Esophagus muscularis mucosa (tissue), 4 donors: ENCODE measurements around the gene SPP1. TPM values are rescaled to one million over a fixed set of nuclear protein-coding genes. Genes with fewer than 3 reads are reported as not detected.

ENCODE experiments used
- DNase-seq: peaks from one replicate; pipeline ENCODE4 v3.0.0-alpha.2; 2017; ENCODE audit errors: extremely low spot score
- H3K27ac ChIP-seq, 4 donors: fragments of 200-600 bp; sonication (generic); replicated peaks in 1 of 4; 1 replicate in 3 of 4; 2 replicates in 1 of 4; pipeline ENCODE4 v1.5.1; 2016 to 2019; ENCODE audit warnings: mild to moderate bottlenecking in 1 of 4
- H3K27me3 ChIP-seq, 4 donors: fragments of 200-600 bp; sonication (generic); one replicate each; pipeline versions ENCODE4 v1.5.1 to v1.6.0; 2016 to 2019
- H3K36me3 ChIP-seq, 4 donors: fragments of 200-600 bp; sonication (generic); one replicate each; pipeline ENCODE4 v1.5.1; 2016 to 2019
- H3K4me1 ChIP-seq, 4 donors: fragments of 200-600 bp; sonication (generic); one replicate each; pipeline ENCODE4 v1.5.1; 2016 to 2019
- H3K4me3 ChIP-seq, 4 donors: fragments of 200-600 bp; sonication (generic); 1 replicate in 2 of 4; 2 replicates in 2 of 4; pipeline ENCODE4 v1.5.1; 2016 to 2019; ENCODE audit warnings: mild to moderate bottlenecking in 4 of 4, moderate library complexity in 1 of 4
- H3K9me3 ChIP-seq, 4 donors: fragments of 200-600 bp; sonication (generic); 1 replicate in 3 of 4; 2 replicates in 1 of 4; pipeline ENCODE4 v1.5.1; 2016 to 2019
- EP300 ChIP-seq: sonication (generic); formaldehyde crosslinking; IDR thresholded peaks from one replicate; pipeline ENCODE4 v1.6.1; 2017; ENCODE audit warnings: antibody characterized with exemption
- POLR2A ChIP-seq: fragments of 450-650 bp; IDR thresholded peaks from one replicate; pipeline ENCODE4 v1.6.1; 2017; ENCODE audit warnings: antibody characterized with exemption, moderate library complexity, mild to moderate bottlenecking, low read depth
- POLR2AphosphoS5 ChIP-seq, 2 donors: sonication (generic); formaldehyde crosslinking; IDR thresholded peaks; one replicate each; pipeline ENCODE4 v1.6.1; 2017; ENCODE audit warnings: antibody characterized with exemption in 2 of 2
- WGBS: methylation state at CpG from one replicate; pipeline ENCODE4 v1.1.5; 2018; 5-methylcytosine and 5-hydroxymethylcytosine counted together
- intact Hi-C: fragments of 100-400 bp; cut with DNase I; formaldehyde crosslinking; loops from one replicate; pipeline ENCODE4 v1.15.1; 2023
- total RNA-seq, 4 donors: library from RNA; depleted of rRNA; stranded (reverse); fragments of >200 nt; gene quantifications; one replicate each; pipeline versions ENCODE4 v1.1.0 to v1.2.1, GENCODE V29; 2016
- TF ChIP-seq, protein P1 (sequence below), 3 experiments: fragments of 200-600 bp in 2 of 3; fragments of 450-650 bp in 1 of 3; sonication (generic) in 2 of 3; IDR thresholded peaks; one replicate each; pipeline ENCODE4 v1.5.1; 2017 to 2019; ENCODE audit warnings: antibody characterized with exemption in 3 of 3, mild to moderate bottlenecking in 2 of 3, moderate library complexity in 1 of 3

Gene SPP1
- 10 to 100 TPM in 3 of 4 donors, 1 to 10 TPM in 1; 2.5 to 45.4 (median 15.0) TPM for total RNA-seq

DNA sequence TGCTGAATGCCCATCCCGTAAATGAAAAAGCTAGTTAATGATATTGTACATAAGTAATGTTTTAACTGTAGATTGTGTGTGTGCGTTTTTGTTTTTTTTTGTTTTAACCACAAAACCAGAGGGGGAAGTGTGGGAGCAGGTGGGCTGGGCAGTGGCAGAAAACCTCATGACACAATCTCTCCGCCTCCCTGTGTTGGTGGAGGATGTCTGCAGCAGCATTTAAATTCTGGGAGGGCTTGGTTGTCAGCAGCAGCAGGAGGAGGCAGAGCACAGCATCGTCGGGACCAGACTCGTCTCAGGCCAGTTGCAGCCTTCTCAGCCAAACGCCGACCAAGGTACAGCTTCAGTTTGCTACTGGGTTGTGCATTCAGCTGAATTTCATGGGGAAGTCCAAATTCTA, at the start of gene SPP1:
Gene SPP1 (plus strand): TSS at position 249 of the 400 bp plus-strand sequence. CDS start 1,182 bp downstream, outside the sequence.
- Histone ChIP-seq H3K36me3 (no peaks in the 10 kb centered on the region), H3K4me1 (peaks cover 0 to 7% (median 3%) of the 10 kb centered on the region in 4 donors), H3K27me3 (no peaks in the 10 kb centered on the region), H3K4me3 (no peak within 1 kb of the TSS), H3K27ac (no peak within 1 kb of the TSS), H3K9me3 (no peaks in the 10 kb centered on the region)
- DNase-seq = no peak
- 53% methylated on average over 8 of the region's 8 CpGs for WGBS
- intact Hi-C loops = loop anchor here (10.0 kb wide), 1 partner anchor 291 kb away; no protein-coding TSS in a partner anchor
- TF ChIP-seq POLR2A (no peak), EP300 (no peak), POLR2AphosphoS5 (IDR thresholded peaks at IDR 0.05) (no peak)
- TF ChIP-seq, protein P1, sequence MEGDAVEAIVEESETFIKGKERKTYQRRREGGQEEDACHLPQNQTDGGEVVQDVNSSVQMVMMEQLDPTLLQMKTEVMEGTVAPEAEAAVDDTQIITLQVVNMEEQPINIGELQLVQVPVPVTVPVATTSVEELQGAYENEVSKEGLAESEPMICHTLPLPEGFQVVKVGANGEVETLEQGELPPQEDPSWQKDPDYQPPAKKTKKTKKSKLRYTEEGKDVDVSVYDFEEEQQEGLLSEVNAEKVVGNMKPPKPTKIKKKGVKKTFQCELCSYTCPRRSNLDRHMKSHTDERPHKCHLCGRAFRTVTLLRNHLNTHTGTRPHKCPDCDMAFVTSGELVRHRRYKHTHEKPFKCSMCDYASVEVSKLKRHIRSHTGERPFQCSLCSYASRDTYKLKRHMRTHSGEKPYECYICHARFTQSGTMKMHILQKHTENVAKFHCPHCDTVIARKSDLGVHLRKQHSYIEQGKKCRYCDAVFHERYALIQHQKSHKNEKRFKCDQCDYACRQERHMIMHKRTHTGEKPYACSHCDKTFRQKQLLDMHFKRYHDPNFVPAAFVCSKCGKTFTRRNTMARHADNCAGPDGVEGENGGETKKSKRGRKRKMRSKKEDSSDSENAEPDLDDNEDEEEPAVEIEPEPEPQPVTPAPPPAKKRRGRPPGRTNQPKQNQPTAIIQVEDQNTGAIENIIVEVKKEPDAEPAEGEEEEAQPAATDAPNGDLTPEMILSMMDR (IDR thresholded peaks at IDR 0.05) = no peak

DNA sequence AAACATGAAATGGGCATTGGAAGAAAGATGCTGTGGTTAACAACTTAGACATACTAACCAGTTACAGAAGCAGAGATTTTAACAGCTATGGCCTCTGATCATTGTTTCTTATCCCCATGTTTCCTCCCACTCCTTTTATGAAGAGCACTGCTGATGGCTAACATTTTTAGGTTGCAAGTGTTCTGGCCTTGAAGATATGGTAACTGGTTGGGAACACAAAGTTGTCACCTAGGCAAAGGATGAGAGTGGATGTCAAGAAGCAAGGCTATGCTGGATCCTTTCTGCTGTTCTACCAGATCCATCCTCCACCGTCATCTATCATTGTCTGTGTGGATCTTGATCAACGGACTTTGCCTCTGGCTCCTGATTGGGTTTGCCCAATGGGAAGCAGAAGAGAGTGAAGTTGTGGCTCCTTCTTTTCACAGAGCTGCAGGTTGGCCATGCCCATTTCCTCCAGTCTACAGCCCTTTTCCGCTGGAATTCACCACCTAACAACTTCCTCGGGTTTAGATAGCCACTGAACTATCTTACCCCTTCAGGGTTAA, 48.9 kb upstream of the SPP1 start:
- no peak for DNase-seq
- intact Hi-C loops = loop anchor here (1.0 kb wide), 1 partner anchor 12 kb away; no protein-coding TSS in a partner anchor
- Histone ChIP-seq H3K4me3 (no peak overlapping the region), H3K27me3 (no peaks in the 10 kb centered on the region), H3K27ac (no peak overlapping the region), H3K36me3 (no peaks in the 10 kb centered on the region), H3K9me3 (peaks cover 0 to 2% (median 0%) of the 10 kb centered on the region in 4 donors), H3K4me1 (no peaks in the 10 kb centered on the region)
- TF ChIP-seq POLR2AphosphoS5 (IDR thresholded peaks at IDR 0.05) (no peak), EP300 (no peak)
- 93% methylated on average over 4 of the region's 4 CpGs for WGBS

DNA sequence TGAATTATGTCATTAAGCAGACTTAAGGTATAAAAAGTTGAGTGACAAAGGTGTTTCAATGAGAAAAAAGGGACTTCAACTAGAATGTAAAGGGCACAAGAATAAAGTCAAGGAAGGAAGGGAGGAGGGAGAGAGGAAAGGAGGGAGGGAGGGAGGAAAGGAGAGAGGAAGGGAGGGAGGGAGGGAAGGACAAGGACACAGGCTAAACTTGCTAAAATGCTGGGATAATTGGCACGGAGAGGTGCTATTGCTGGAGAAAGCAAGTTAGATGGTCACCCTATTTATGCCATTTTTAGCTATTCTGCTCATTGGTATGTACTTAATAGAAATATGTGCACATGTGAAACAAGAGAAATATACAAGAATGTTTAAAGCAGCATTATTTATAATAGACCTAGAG, 44.9 kb upstream of the SPP1 start:
- Histone ChIP-seq H3K36me3 (no peaks in the 10 kb centered on the region), H3K27me3 (no peaks in the 10 kb centered on the region), H3K4me3 (no peak overlapping the region), H3K4me1 (no peaks in the 10 kb centered on the region), H3K9me3 (peaks cover 0 to 8% (median 3%) of the 10 kb centered on the region in 4 donors), H3K27ac (no peak overlapping the region)
- TF ChIP-seq, protein P1 (IDR thresholded peaks at IDR 0.05) = no peak
- TF ChIP-seq POLR2AphosphoS5 (IDR thresholded peaks at IDR 0.05) (no peak), POLR2A (no peak), EP300 (no peak)
- WGBS = 82% methylated on average over 1 of the region's 1 CpG
- intact Hi-C loops = no loop called here
- no peak for DNase-seq

DNA sequence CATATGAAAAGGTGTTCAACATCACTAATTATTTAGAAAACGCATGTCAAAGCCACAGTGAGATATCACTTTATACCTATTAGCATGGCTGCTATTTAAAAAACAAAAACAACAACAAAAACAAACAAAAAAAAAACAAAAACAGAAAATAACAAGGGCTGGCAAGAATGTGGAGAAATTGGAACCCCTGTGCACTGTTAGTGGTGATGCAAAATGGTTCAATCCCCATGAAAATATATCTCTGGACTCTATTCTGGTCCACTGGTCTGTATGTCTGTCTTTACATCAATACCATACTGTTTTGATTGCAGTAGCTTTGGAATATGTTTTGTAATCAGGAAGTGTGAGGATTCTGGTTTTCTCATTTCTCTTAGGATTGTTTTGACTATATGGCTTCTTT, 43.6 kb upstream of the SPP1 start:
- no peak overlapping the region for H3K27ac ChIP-seq
- H3K36me3 ChIP-seq = no peaks in the 10 kb centered on the region
- intact Hi-C loops = no loop called here
- H3K27me3 ChIP-seq = no peaks in the 10 kb centered on the region
- TF ChIP-seq POLR2A (no peak), POLR2AphosphoS5 (IDR thresholded peaks at IDR 0.05) (no peak), EP300 (no peak)
- TF ChIP-seq, protein P1 (IDR thresholded peaks at IDR 0.05) = no peak
- H3K4me3 ChIP-seq = no peak overlapping the region
- H3K4me1 ChIP-seq = no peaks in the 10 kb centered on the region
- no peak for DNase-seq
- H3K9me3 ChIP-seq = peaks cover 0 to 8% (median 3%) of the 10 kb centered on the region in 4 donors
- 74% methylated on average over 1 of the region's 1 CpG for WGBS

DNA sequence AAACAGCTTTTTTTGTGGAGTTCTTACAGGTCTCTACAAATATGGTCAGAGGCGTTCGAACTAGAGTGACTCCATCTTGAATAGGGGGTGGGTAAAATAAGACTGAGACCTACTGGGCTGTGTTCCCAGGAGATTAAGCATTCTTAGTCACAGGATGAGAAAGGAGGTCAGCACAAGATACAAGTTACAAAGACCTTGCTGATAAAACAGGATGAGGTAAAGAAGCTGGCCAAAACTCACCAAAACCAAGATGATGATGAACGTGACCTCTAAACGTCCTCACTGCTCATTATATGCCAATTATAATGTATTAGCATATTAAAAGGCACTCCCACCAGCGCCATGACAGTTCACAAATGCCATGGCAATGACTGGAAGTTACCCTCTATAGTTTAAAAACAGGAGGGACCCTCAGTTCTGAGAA, 42.8 kb upstream of the SPP1 start:
- peaks cover 0 to 8% (median 3%) of the 10 kb centered on the region in 4 donors for H3K9me3 ChIP-seq
- 76% methylated on average over 5 of the region's 5 CpGs for WGBS
- H3K27ac ChIP-seq = no peak overlapping the region
- no peaks in the 10 kb centered on the region for H3K36me3 ChIP-seq
- no peak for DNase-seq
- H3K4me3 ChIP-seq = no peak overlapping the region
- H3K4me1 ChIP-seq = no peaks in the 10 kb centered on the region
- intact Hi-C loops = no loop called here
- no peak for TF ChIP-seq EP300
- no peak for TF ChIP-seq POLR2AphosphoS5 (IDR thresholded peaks at IDR 0.05)
- TF ChIP-seq, protein P1 (IDR thresholded peaks at IDR 0.05) = no peak
- no peak for TF ChIP-seq POLR2A
- H3K27me3 ChIP-seq = no peaks in the 10 kb centered on the region
